Activated T-helper 17 cell treated with anti-CD3 and anti-CD28 coated beads, Interleukin-2, amount 50 U/mL, for 72 hours (primary cell): ENCODE measurements around the gene RASD1. TPM values are rescaled to one million over a fixed set of nuclear protein-coding genes. Genes with fewer than 3 reads are reported as not detected.
"Not testable (repeated sequence)": the region's sequence is repeated elsewhere in the genome, so short reads cannot be mapped to it uniquely, and the experiment has no call there.

Source experiments
- ATAC-seq: fragments of 150-1000 bp; cut with Tn5 transposase; replicated peaks from 2 replicates; pipeline ENCODE4 v1.10.0; 2021; ENCODE audit warnings: mild to moderate bottlenecking, moderate library complexity
- H3K27ac Mint-ChIP-seq: one replicate; pipeline ENCODE4 v1.8.0; 2022; ENCODE audit warnings: mixed read lengths
- H3K27me3 Mint-ChIP-seq: one replicate; pipeline ENCODE4 v1.8.0; 2022; ENCODE audit warnings: mixed read lengths
- H3K36me3 Mint-ChIP-seq: one replicate; pipeline ENCODE4 v1.8.0; 2022; ENCODE audit warnings: low read depth, mild to moderate bottlenecking, mixed read lengths
- H3K4me1 Mint-ChIP-seq: one replicate; pipeline ENCODE4 v1.8.0; 2022; ENCODE audit warnings: mixed read lengths
- H3K4me3 Mint-ChIP-seq: one replicate; pipeline ENCODE4 v1.8.0; 2022; ENCODE audit warnings: mild to moderate bottlenecking, mixed read lengths
- H3K9me3 Mint-ChIP-seq: one replicate; pipeline ENCODE4 v1.8.0; 2022; ENCODE audit warnings: mixed read lengths
- total RNA-seq, 2 donors: library from RNA; stranded (reverse); gene quantifications; one replicate each; pipeline ENCODE4 v1.2.3, GENCODE V29; 2022

RASD1 gene
- total RNA-seq, 2 donors from 2014 or later: 1.3 TPM

DNA sequence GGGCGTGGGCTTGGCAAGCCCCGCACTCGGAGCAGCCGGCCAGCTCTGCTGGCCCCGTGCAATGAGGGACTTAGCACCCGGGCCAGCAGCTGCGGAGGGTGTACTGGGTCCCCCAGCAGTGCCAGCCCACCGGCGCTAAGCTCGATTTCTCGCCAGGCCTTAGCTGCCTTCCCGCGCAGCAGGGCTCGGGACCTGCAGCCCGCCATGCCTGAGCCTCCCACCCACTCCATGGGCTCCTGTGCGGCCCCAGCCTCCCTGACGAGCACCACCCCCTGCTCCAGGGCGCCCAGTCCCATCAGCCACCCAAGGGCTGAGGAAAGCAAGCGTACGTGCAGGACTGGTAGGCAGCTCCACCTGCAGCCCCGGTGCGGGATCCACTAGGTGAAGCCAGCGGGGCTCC, 9.8 kb downstream of the RASD1 start:
- H3K27ac Mint-ChIP-seq, H3K4me3 Mint-ChIP-seq, H3K9me3 Mint-ChIP-seq, ATAC-seq, H3K27me3 Mint-ChIP-seq: not testable (repeated sequence)
- Mint-ChIP-seq H3K4me1 (peaks cover 34% of the 10 kb centered on the region), H3K36me3 (peaks cover 74% of the 10 kb centered on the region)

GRCh38 chr17:17485420-17485819, 10.8 kb downstream of the RASD1 start:
- Mint-ChIP-seq H3K9me3 (no peaks in the 10 kb centered on the region), H3K27me3 (no peaks in the 10 kb centered on the region), H3K4me3 (no peak overlapping the region), H3K4me1 (peaks cover 41% of the 10 kb centered on the region), H3K36me3 (peaks cover 74% of the 10 kb centered on the region), H3K27ac (no peak overlapping the region)
- no peak for ATAC-seq

DNA sequence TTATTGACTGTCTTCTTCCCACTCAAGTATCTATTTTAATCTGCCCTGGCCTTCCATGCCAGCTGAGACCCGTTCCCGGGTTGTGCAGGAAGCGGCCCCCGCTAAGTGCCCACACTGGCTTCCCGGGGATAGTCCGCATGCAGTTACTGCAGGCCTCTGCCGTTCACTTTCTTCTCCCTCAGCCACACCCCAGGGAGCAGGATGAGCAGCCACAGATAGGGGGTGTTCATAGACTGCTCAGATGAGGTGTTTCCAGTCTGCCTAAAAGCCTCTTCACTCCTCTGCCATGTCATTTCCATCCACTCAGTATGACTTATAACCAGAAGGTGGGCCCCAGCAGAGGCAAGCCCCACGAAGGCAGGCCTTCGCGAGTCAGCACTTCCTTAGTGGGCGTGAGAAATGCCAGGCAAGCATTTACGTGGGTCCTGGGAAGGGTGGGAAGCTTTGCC, 11.7 kb downstream of the RASD1 start:
- Mint-ChIP-seq H3K27ac (peak overlapping the region; percentile 30), H3K27me3 (no peaks in the 10 kb centered on the region), H3K9me3 (no peaks in the 10 kb centered on the region), H3K4me3 (peak overlapping the region; percentile 40), H3K4me1 (peaks cover 41% of the 10 kb centered on the region), H3K36me3 (peaks cover 73% of the 10 kb centered on the region)
- peak; percentile 95 for ATAC-seq

DNA sequence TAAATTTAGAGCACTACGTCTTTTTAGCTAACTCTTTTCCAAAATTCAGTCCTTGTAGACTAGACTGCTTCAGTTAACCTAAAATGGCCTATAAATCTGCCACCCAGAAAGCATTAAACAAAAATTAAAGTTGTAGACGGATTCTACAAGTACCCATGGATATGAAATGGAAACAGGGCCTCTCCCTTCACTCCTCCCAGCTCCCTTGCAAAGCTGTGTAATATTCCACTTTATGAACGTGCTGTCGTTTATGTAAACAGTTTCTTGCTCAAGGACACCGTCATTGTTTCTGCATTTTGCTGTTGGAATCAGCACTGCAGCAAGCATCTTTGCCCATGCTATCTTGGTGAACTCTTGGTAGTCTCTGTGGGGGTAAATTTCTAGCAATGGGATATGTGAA, 14.3 kb downstream of the RASD1 start:
- Mint-ChIP-seq H3K9me3 (no peaks in the 10 kb centered on the region), H3K4me1 (peaks cover 34% of the 10 kb centered on the region), H3K36me3 (peaks cover 55% of the 10 kb centered on the region), H3K27ac (peak overlapping the region; percentile 2), H3K27me3 (no peaks in the 10 kb centered on the region), H3K4me3 (no peak overlapping the region)
- no peak for ATAC-seq

DNA sequence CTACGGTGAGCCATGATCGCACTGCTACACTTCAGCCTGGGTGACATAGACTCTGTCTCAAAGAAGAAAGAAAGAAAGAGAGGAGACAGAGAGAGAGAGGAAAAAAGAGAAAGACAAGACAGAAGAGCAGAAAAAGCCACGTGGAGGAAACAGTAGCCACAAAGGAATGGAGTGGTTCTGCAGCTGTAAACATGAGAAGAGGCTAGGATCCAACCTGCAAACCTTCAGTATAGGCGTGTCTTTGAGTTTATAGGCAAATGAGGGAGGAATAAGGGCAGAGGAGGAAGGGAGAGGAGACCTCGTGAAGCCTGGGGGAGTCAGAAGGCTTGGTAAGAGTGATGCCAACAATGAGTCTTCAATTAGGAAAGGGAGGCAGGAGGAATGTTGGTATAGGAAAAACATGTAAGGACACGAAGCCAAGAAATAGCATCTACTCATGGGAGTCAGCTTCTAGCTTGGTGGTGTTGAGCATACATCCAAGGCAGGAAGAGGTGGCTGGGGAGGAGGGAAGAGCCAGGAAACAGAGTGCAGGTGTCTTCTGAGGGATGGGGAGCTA, 15.5 kb downstream of the RASD1 start:
- Mint-ChIP-seq H3K36me3 (peaks cover 49% of the 10 kb centered on the region), H3K9me3 (no peaks in the 10 kb centered on the region), H3K27ac (peak overlapping the region; percentile 83), H3K27me3 (no peaks in the 10 kb centered on the region), H3K4me3 (peak overlapping the region; percentile 64), H3K4me1 (peaks cover 34% of the 10 kb centered on the region)
- no peak for ATAC-seq

DNA sequence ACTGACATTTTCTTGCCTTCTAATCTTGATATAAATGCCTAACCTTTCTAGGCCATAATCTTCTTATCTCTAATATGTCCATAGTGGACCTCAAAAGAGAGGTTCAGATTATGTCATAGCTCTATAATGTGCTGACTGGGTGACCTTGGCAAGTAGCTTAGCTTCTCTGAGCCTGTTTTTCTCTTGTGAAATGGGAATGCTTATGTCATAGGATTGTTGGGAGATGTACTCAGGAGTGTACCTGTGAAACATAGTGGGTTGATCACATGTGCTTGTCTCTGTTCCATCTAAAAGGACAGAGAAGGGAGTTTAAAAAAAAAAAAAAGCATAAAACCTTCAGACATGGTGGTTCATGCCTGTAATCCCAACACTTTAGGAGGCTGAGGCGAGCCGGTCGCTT, 17.0 kb downstream of the RASD1 start:
- peaks cover 43% of the 10 kb centered on the region for H3K36me3 Mint-ChIP-seq
- no peak overlapping the region for H3K27ac Mint-ChIP-seq
- no peaks in the 10 kb centered on the region for H3K9me3 Mint-ChIP-seq
- peak overlapping the region; percentile 64 for H3K4me3 Mint-ChIP-seq
- no peak for ATAC-seq
- no peaks in the 10 kb centered on the region for H3K27me3 Mint-ChIP-seq
- H3K4me1 Mint-ChIP-seq: peaks cover 25% of the 10 kb centered on the region

DNA sequence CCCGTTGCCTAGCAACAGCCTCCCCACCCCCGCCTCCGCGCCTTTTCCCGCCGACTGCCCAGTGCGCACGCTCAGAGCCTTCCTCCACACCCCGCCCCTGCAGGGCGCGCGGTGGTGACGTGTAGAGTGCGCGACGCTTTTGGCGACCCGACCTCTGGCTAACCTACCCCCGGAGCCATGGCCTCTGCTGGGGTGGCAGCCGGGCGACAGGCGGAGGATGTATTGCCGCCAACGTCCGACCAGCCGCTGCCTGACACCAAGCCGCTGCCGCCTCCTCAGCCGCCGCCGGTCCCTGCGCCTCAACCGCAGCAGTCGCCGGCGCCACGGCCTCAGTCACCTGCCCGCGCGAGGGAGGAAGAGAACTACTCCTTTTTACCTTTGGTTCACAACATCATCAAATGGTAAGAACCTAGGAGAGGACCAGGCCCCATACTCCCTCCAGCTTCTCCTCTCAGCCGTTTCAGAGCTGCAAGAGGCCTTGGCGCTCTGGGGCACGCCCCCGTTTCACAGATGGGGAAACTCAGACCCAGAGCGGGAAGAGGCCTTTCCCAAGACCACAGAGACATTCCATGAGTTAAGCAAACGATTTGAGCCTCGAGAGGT, 19.2 kb downstream of the RASD1 start, which contains the start of gene MED9:
Gene MED9 (plus strand): TSS at position 136 of the 603 bp plus-strand sequence. CDS start 42 bp downstream, at position 178.
- H3K36me3 Mint-ChIP-seq: peaks cover 26% of the 10 kb centered on the region
- peaks cover 12% of the 10 kb centered on the region for H3K4me1 Mint-ChIP-seq
- peak within 1 kb of the TSS; percentile 90 for H3K4me3 Mint-ChIP-seq
- peak within 1 kb of the TSS; percentile 91 for H3K27ac Mint-ChIP-seq
- ATAC-seq: peak; percentile 97
- H3K9me3 Mint-ChIP-seq: no peaks in the 10 kb centered on the region
- peaks cover 14% of the 10 kb centered on the region for H3K27me3 Mint-ChIP-seq

DNA sequence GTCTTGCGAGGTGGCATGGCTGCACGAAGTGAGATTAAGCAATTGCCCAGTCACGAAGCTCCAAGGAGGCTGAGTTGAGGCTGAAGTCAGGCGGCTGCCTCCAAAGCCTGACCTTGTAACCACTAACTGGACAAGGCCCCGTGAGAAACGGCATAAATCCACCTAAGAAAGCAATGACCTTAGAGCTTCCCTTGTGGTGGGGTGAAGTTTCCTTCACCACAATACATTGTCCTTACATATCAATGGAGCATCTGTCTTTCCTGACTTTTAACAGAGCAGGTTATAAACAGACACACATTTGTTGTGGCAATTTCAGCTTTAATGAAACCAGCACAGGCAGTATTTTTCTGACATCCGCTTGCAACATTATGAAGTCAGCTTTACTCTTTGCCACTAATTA, 21.9 kb downstream of the RASD1 start:
- H3K27ac Mint-ChIP-seq: no peak overlapping the region
- peaks cover 20% of the 10 kb centered on the region for H3K27me3 Mint-ChIP-seq
- no peak for ATAC-seq
- H3K4me1 Mint-ChIP-seq: no peaks in the 10 kb centered on the region
- H3K4me3 Mint-ChIP-seq: no peak overlapping the region
- no peaks in the 10 kb centered on the region for H3K9me3 Mint-ChIP-seq
- H3K36me3 Mint-ChIP-seq: peaks cover 4% of the 10 kb centered on the region

GRCh38 chr17:17472333-17472920, 23.8 kb downstream of the RASD1 start:
- H3K4me3 Mint-ChIP-seq: no peak overlapping the region
- H3K27ac Mint-ChIP-seq: no peak overlapping the region
- no peak for ATAC-seq
- H3K36me3 Mint-ChIP-seq: no peaks in the 10 kb centered on the region
- H3K9me3 Mint-ChIP-seq: no peaks in the 10 kb centered on the region
- no peaks in the 10 kb centered on the region for H3K4me1 Mint-ChIP-seq
- H3K27me3 Mint-ChIP-seq: peaks cover 22% of the 10 kb centered on the region

GRCh38 chr17:17469996-17470395, 26.2 kb downstream of the RASD1 start:
- Mint-ChIP-seq H3K27ac (no peak overlapping the region), H3K4me1 (no peaks in the 10 kb centered on the region), H3K9me3 (no peaks in the 10 kb centered on the region), H3K36me3 (no peaks in the 10 kb centered on the region), H3K27me3 (peaks cover 27% of the 10 kb centered on the region), H3K4me3 (no peak overlapping the region)
- no peak for ATAC-seq

GRCh38 chr17:17469358-17469757, 26.8 kb downstream of the RASD1 start:
- Mint-ChIP-seq H3K36me3 (no peaks in the 10 kb centered on the region), H3K27me3 (peaks cover 33% of the 10 kb centered on the region), H3K4me3 (no peak overlapping the region), H3K9me3 (no peaks in the 10 kb centered on the region), H3K4me1 (no peaks in the 10 kb centered on the region), H3K27ac (no peak overlapping the region)
- no peak for ATAC-seq

GRCh38 chr17:17468217-17469010, 27.8 kb downstream of the RASD1 start:
- peaks cover 31% of the 10 kb centered on the region for H3K27me3 Mint-ChIP-seq
- no peaks in the 10 kb centered on the region for H3K36me3 Mint-ChIP-seq
- H3K27ac Mint-ChIP-seq: no peak overlapping the region
- no peaks in the 10 kb centered on the region for H3K4me1 Mint-ChIP-seq
- H3K9me3 Mint-ChIP-seq: no peaks in the 10 kb centered on the region
- no peak for ATAC-seq
- H3K4me3 Mint-ChIP-seq: no peak overlapping the region

GRCh38 chr17:17467720-17468119, 28.5 kb downstream of the RASD1 start:
- no peak overlapping the region for H3K27ac Mint-ChIP-seq
- H3K4me1 Mint-ChIP-seq: no peaks in the 10 kb centered on the region
- no peak overlapping the region for H3K4me3 Mint-ChIP-seq
- no peak for ATAC-seq
- H3K27me3 Mint-ChIP-seq: peaks cover 24% of the 10 kb centered on the region
- H3K36me3 Mint-ChIP-seq: no peaks in the 10 kb centered on the region
- H3K9me3 Mint-ChIP-seq: no peaks in the 10 kb centered on the region

GRCh38 chr17:17467016-17467415, 29.2 kb downstream of the RASD1 start:
- no peaks in the 10 kb centered on the region for H3K36me3 Mint-ChIP-seq
- H3K9me3 Mint-ChIP-seq: no peaks in the 10 kb centered on the region
- no peak overlapping the region for H3K27ac Mint-ChIP-seq
- H3K4me1 Mint-ChIP-seq: no peaks in the 10 kb centered on the region
- no peak for ATAC-seq
- H3K4me3 Mint-ChIP-seq: no peak overlapping the region
- H3K27me3 Mint-ChIP-seq: peaks cover 22% of the 10 kb centered on the region
